ENCODE results near the gene EPHA2. TPM values are rescaled to one million over a fixed set of nuclear protein-coding genes. Genes with fewer than 3 reads are reported as not detected.
A peak's percentile ranks its signal among the peaks of the same experiment; 100 is the strongest.

Gene EPHA2
- total and polyA plus RNA-seq, 2 donors (not counting 3 experiments of a cell fraction or from before 2014, with no cell fraction given): 141 to 147 TPM

DNA sequence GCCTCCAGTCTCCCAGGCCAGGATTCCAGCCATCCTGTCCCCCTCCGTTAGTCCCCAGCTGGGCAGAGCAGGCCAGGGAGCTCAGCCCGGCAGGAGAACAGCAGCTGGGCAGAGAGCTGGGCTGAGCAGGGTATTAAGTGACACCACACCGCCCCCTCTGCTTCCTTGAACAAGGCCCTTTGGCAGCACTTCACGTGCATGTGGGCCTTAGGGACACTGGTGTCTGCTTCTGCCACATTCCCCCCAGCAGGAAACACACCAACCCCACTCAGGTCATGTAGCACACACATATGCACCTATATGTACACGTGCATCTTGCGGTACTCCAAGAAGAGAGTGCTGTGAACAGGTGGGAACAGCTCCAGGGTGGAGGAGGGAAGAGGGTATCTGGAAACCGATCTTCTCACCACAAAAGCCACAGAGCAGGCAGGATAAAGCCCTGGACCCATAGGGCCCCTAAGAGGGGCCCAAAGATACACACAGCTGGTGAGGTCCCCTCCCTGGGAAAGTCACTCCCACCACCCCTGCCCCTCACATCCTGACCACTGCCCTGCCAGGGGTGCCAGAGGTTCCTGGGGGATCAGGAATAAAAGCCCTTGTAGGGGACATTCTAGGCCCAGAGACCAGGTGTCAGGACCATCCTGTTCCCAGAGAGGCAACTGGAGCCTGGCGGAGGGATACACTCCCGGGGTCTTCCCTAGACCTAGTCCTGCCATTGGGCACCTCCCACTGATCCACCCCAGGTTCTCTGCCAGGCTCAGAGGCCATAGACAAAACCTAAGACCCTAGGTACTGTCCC, 4.5 kb downstream of the EPHA2 start:
- peak overlapping the region in 2 of 3 experiments; percentile 4 to 16 for H3K4me3 ChIP-seq (replicated peaks in 1 of 3; ENCODE audit: insufficient read depth in 1 of 3, low read depth in 1 of 3, low read length in 3 of 3)
- H3K36me3 ChIP-seq (ENCODE audit: control insufficient read depth in 2 of 2, extremely low read depth in 1 of 2, insufficient read depth in 2 of 2, low read length in 2 of 2): peaks cover 26 to 33% of the 10 kb centered on the region in 2 experiments
- no TSS peak for BruUV-seq (replicated peaks)
- peak overlapping the region; percentile 89 for H3K9ac ChIP-seq (replicated peaks; ENCODE audit: extremely low read depth, insufficient read depth, low read length)
- no peaks in the 10 kb centered on the region for H3K9me3 ChIP-seq (replicated peaks; ENCODE audit: control insufficient read depth, insufficient read depth, low read length)
- peak overlapping the region; percentile 89 for H3K27ac ChIP-seq (ENCODE audit: insufficient read depth, low read depth, low read length)
- peak overlapping the region; percentile 68 for H3K4me2 ChIP-seq (ENCODE audit: insufficient read depth, low read length)
- TF ChIP-seq MYC (IDR thresholded peaks at IDR 0.05; ENCODE audit: low read depth, low read length) (no peak), POLR2A (IDR thresholded peaks at IDR 0.05; ENCODE audit: low read depth, low read length) (no peak), JUN (IDR thresholded peaks at IDR 0.05; ENCODE audit: borderline replicate concordance, insufficient read depth, insufficient read length, low read depth) (no peak), FOS (IDR thresholded peaks at IDR 0.05; ENCODE audit: borderline replicate concordance, insufficient read depth, low read length) (no peak), GATA2 (IDR thresholded peaks at IDR 0.05; ENCODE audit: insufficient read depth, insufficient read length, low read depth, low read length) (peak; percentile 66), POLR2AphosphoS5 (IDR thresholded peaks at IDR 0.05; ENCODE audit: insufficient read depth, low read depth, low read length) (no peak)
- TF ChIP-seq, protein P1, sequence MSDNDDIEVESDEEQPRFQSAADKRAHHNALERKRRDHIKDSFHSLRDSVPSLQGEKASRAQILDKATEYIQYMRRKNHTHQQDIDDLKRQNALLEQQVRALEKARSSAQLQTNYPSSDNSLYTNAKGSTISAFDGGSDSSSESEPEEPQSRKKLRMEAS (IDR thresholded peaks at IDR 0.05; ENCODE audit: insufficient read depth, insufficient read length): no peak
- intact Hi-C loops (cut with micrococcal nuclease) (no loop called here), dilution Hi-C loops (cut with MboI; ENCODE audit: extremely low pct_ligation_motif_present, low sequenced_read_pairs) (no loop called here)
- H3K9me1 ChIP-seq (replicated peaks; ENCODE audit: control insufficient read depth, extremely low read depth, insufficient read depth, low read length): no peaks in the 10 kb centered on the region
- H3K79me2 ChIP-seq (ENCODE audit: control insufficient read depth, insufficient read depth, low read length): peaks cover 95% of the 10 kb centered on the region
- peaks cover 77% of the 10 kb centered on the region for H3K4me1 ChIP-seq (ENCODE audit: control insufficient read depth, extremely low read depth, insufficient read depth, low read length)
- H4K20me1 ChIP-seq (replicated peaks; ENCODE audit: control insufficient read depth, extremely low read depth, insufficient read depth, low read length): no peaks in the 10 kb centered on the region
- DNase-seq (ENCODE audit: low read depth, low spot score) (peak; percentile 72), FAIRE-seq (peak; percentile 86)
- no peak overlapping the region for H2AFZ ChIP-seq (ENCODE audit: low read depth, low read length)
- CTCF ChIA-PET: interaction anchor here (1.2 to 7.9 kb wide), 6 partner anchors 11 to 78 kb away, joined by 4 to 154 read pairs (median 22); partner anchors contain the start of gene FAM131C
- POLR2A ChIA-PET: interaction anchor here (1.5 to 1.8 kb wide), 2 partner anchors 30 to 70 kb away, joined by 3 to 5 read pairs; no protein-coding TSS in a partner anchor
- H3K27me3 ChIP-seq (ENCODE audit: control insufficient read depth in 2 of 2, insufficient read depth in 2 of 2, low read length in 2 of 2): no peaks in the 10 kb centered on the region

Measured in endothelial cell of umbilical vein (primary cell).